Testis (tissue), 3 donors: ENCODE results near the gene FARP2. TPM values are rescaled to one million over a fixed set of nuclear protein-coding genes. Genes with fewer than 3 reads are reported as not detected.
"Not testable (repeated sequence)": the region's sequence is repeated elsewhere in the genome, so short reads cannot be mapped to it uniquely, and the experiment has no call there.

Experiments used
- DNase-seq: peaks from one replicate; pipeline ENCODE4 v3.0.0-alpha.2; 2019
- H3K27ac ChIP-seq, 2 donors: fragments of 200-600 bp; sonication (generic); one replicate each; pipeline ENCODE4 v1.5.1; 2019
- H3K27me3 ChIP-seq: fragments of 200-600 bp; sonication (generic); one replicate; pipeline ENCODE4 v1.5.1; 2019
- H3K36me3 ChIP-seq: fragments of 200-600 bp; sonication (generic); one replicate; pipeline ENCODE4 v1.5.1; 2017; ENCODE audit warnings: low read depth; ENCODE audit errors: missing control alignments
- H3K4me1 ChIP-seq: fragments of 200-600 bp; sonication (generic); one replicate; pipeline ENCODE4 v1.5.1; 2019
- H3K4me3 ChIP-seq, 2 donors: fragments of 200-600 bp; sonication (generic); one replicate each; pipeline ENCODE4 v1.5.1; 2017 to 2019
- H3K9me3 ChIP-seq: fragments of 200-600 bp; sonication (generic); one replicate; pipeline ENCODE4 v1.5.1; 2017
- POLR2A ChIP-seq: fragments of 450-650 bp; IDR thresholded peaks from one replicate; pipeline ENCODE4 v1.6.1; 2017; ENCODE audit warnings: antibody characterized with exemption, mild to moderate bottlenecking, moderate library complexity
- WGBS, 2 donors: methylation state at CpG; one replicate each; pipeline ENCODE4 v1.1.5; 2018; 5-methylcytosine and 5-hydroxymethylcytosine counted together
- intact Hi-C: fragments of 100-400 bp; cut with DNase I; formaldehyde crosslinking; loops from one replicate; pipeline ENCODE4 v1.15.1; 2023; ENCODE audit warnings: low total_unique reads
- polyA plus RNA-seq: library from polyadenylated mRNA; stranded (reverse); fragments of 350-450 nt; fragmentation: Illumina TruSeq; extraction: RNeasy Lipid Tissue Mini Kit (QIAGEN cat#74804); gene quantifications from one replicate; pipeline ENCODE4 v1.2.3, GENCODE V29; 2014; ENCODE audit warnings: low read depth, low replicate concordance; ENCODE audit not compliant: insufficient read depth
- total RNA-seq, 2 donors: library from RNA; depleted of rRNA; stranded (reverse); fragments of >200 nt; gene quantifications; one replicate each; pipeline ENCODE4 v1.2.3, GENCODE V29; 2016
- TF ChIP-seq, protein P1 (sequence below), 3 experiments: fragments of 450-650 bp in 2 of 3; fragments of 200-600 bp in 1 of 3; sonication (generic) in 1 of 3; IDR thresholded peaks; one replicate each; pipeline ENCODE4 v1.5.1; 2016 to 2019; ENCODE audit warnings: antibody characterized with exemption in 3 of 3, mild to moderate bottlenecking in 2 of 3, moderate library complexity in 1 of 3

FARP2 gene
- total and polyA plus RNA-seq, 3 donors from 2014 or later: 69.8 to 145 (median 78.1) TPM

DNA sequence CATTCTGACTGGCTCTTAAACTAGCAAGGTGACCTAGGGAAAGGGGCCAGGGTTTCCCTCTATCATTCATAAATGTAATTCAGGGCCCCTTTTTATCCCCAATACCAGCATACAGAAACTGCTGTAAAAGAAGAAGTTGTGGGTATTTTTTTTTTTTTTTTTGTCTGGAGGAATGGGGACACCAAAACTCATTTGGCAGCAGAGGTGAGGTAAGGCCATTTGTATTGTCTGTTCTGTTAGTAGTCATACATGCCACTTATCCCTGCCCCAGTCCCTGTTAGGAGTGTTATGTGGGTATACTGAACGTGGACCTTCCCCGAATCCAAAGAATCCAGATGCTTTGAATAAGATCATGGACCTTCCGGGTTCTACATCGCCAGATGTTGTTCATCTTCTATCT is 38.7 kb upstream of the FARP2 start:
- TF ChIP-seq, protein P1, sequence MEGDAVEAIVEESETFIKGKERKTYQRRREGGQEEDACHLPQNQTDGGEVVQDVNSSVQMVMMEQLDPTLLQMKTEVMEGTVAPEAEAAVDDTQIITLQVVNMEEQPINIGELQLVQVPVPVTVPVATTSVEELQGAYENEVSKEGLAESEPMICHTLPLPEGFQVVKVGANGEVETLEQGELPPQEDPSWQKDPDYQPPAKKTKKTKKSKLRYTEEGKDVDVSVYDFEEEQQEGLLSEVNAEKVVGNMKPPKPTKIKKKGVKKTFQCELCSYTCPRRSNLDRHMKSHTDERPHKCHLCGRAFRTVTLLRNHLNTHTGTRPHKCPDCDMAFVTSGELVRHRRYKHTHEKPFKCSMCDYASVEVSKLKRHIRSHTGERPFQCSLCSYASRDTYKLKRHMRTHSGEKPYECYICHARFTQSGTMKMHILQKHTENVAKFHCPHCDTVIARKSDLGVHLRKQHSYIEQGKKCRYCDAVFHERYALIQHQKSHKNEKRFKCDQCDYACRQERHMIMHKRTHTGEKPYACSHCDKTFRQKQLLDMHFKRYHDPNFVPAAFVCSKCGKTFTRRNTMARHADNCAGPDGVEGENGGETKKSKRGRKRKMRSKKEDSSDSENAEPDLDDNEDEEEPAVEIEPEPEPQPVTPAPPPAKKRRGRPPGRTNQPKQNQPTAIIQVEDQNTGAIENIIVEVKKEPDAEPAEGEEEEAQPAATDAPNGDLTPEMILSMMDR (IDR thresholded peaks at IDR 0.05): no peak
- TF ChIP-seq POLR2A: no peak
- no peak for DNase-seq
- H3K27ac ChIP-seq: peak overlapping the region; percentile 98 to 99
- H3K9me3 ChIP-seq: no peaks in the 10 kb centered on the region
- peaks cover 35% of the 10 kb centered on the region for H3K4me1 ChIP-seq
- no peaks in the 10 kb centered on the region for H3K36me3 ChIP-seq
- WGBS, 2 donors: 36 to 47% methylated on average over 4 of the region's 4 CpGs
- intact Hi-C loops: no loop called here
- H3K27me3 ChIP-seq: no peaks in the 10 kb centered on the region
- no peak overlapping the region for H3K4me3 ChIP-seq

DNA sequence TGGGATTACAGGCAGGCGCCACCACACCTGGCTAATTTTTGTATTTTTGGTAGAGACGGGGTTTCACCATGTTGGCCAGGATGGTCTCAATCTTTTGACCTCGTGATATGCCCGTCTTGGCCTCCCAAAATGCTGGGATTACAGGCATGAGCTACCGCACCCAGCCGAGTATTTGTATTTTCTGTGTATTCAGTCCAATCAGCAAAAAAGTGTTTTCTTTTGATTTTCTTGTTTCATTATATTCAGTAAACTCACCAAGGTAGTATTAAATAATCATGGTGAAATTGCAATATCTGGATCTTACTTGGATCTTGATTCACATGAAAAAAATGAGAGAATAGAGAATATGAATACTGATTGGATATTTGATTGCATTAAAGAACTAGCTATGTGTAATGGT is 37.3 kb upstream of the FARP2 start:
- H3K9me3 ChIP-seq, H3K36me3 ChIP-seq, H3K27me3 ChIP-seq, DNase-seq, intact Hi-C loops, H3K27ac ChIP-seq, H3K4me3 ChIP-seq: not testable (repeated sequence)
- H3K4me1 ChIP-seq: peaks cover 36% of the 10 kb centered on the region
- 67 to 74% methylated on average over 6 of the region's 6 CpGs for WGBS, 2 donors

DNA sequence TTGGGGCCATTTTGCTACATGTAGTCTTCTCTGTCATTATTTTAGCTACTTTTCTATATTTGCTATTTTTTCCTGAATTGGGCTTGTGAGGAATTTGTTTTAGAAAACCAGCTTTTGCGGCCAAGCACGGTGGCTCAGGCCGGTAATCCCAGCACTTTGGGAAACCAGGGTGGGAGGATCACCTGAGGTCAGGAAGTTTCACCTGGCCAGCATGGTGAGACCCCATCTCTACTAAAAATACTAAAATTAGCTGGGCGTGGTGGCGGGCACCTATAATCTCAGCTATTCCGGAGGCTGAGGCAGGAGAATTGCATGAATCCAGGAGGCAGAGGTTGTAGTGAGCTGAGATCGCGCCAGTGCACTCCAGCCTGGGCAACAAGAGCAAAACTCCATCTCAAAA is 35.7 kb upstream of the FARP2 start:
- intact Hi-C loops: no loop called here
- Histone ChIP-seq H3K4me3 (no peak overlapping the region), H3K4me1 (peaks cover 46% of the 10 kb centered on the region), H3K27ac (no peak overlapping the region), H3K9me3 (no peaks in the 10 kb centered on the region), H3K36me3 (no peaks in the 10 kb centered on the region), H3K27me3 (no peaks in the 10 kb centered on the region)
- WGBS, 2 donors: 69 to 79% methylated on average over 8 of the region's 8 CpGs
- no peak for DNase-seq
- no peak for TF ChIP-seq POLR2A
- TF ChIP-seq, protein P1 (IDR thresholded peaks at IDR 0.05): no peak

GRCh38 chr2:241321033-241321432 is 35.1 kb upstream of the FARP2 start:
- H3K9me3 ChIP-seq: no peaks in the 10 kb centered on the region
- no peak overlapping the region for H3K4me3 ChIP-seq
- WGBS, 2 donors: 27 to 45% methylated on average over 1 of the region's 1 CpG
- H3K36me3 ChIP-seq: no peaks in the 10 kb centered on the region
- peaks cover 46% of the 10 kb centered on the region for H3K4me1 ChIP-seq
- TF ChIP-seq, protein P1 (IDR thresholded peaks at IDR 0.05): no peak
- TF ChIP-seq POLR2A: no peak
- intact Hi-C loops: no loop called here
- no peak overlapping the region for H3K27ac ChIP-seq
- no peak for DNase-seq
- H3K27me3 ChIP-seq: no peaks in the 10 kb centered on the region

- H3K27me3 ChIP-seq: no peaks in the 10 kb centered on the region
- H3K27ac ChIP-seq: no peak overlapping the region
- peaks cover 46% of the 10 kb centered on the region for H3K4me1 ChIP-seq
- no peaks in the 10 kb centered on the region for H3K9me3 ChIP-seq
- intact Hi-C loops: no loop called here
- no peak for TF ChIP-seq POLR2A
- TF ChIP-seq, protein P1 (IDR thresholded peaks at IDR 0.05): no peak
- H3K4me3 ChIP-seq: no peak overlapping the region
- no peaks in the 10 kb centered on the region for H3K36me3 ChIP-seq
- DNase-seq: no peak
- WGBS, 2 donors: 26 to 36% methylated on average over 1 of the region's 1 CpG
Measured at GRCh38 chr2:241321886-241322285, 34.2 kb upstream of the FARP2 start.
